ENCODE data around the gene LIG4. TPM values are rescaled to one million over a fixed set of nuclear protein-coding genes. Genes with fewer than 3 reads are reported as not detected.
A peak's percentile ranks its signal among the peaks of the same experiment; 100 is the strongest.
"Not testable (repeated sequence)": the region's sequence is repeated elsewhere in the genome, so short reads cannot be mapped to it uniquely, and the experiment has no call there.

The LIG4 gene
- total RNA-seq, 6 donors from 2014 or later = 6.3 to 22.1 (median 8.5) TPM

DNA sequence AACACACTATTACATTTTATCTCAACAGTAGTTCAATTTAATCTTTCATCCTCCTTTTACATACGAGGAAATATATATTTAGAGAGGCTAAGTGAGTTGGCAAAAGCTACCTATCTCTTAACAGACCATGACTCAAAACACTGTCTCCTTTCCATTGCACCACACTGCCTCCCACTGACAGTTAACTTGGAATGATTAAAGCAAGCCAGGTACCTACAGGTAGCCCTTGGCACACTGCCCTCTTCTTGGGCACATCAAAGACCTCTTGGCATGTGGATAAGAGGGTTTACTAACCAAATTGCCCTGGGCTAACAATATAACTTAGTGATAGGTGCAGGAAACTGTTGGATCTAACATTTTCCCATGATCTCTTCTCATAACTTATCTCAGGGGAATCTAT, 4.7 kb upstream of the LIG4 start:
- no peaks in the 10 kb centered on the region for H3K36me3 ChIP-seq
- TF ChIP-seq POLR2AphosphoS5 (IDR thresholded peaks at IDR 0.05) = no peak
- no peak for TF ChIP-seq CTCF (IDR thresholded peaks at IDR 0.05)
- TF ChIP-seq POLR2A (IDR thresholded peaks at IDR 0.05) = no peak
- TF ChIP-seq EP300 (IDR thresholded peaks at IDR 0.05) = no peak
- 30 to 31% methylated on average over 1 of the region's 1 CpG for WGBS, 2 donors
- H3K27ac ChIP-seq = peak overlapping the region in 1 of 4 donors; percentile 39
- no peaks in the 10 kb centered on the region for H3K27me3 ChIP-seq
- H3K4me3 ChIP-seq = peak overlapping the region in 1 of 4 donors; percentile 70
- ATAC-seq (ENCODE audit: low FRiP score in 2 of 2) (no peak), DNase-seq (peak in 1 of 2 donors; percentile 68)
- H3K9me3 ChIP-seq = no peaks in the 10 kb centered on the region
- H3K4me1 ChIP-seq = peaks cover 19 to 55% (median 35%) of the 10 kb centered on the region in 4 donors

DNA sequence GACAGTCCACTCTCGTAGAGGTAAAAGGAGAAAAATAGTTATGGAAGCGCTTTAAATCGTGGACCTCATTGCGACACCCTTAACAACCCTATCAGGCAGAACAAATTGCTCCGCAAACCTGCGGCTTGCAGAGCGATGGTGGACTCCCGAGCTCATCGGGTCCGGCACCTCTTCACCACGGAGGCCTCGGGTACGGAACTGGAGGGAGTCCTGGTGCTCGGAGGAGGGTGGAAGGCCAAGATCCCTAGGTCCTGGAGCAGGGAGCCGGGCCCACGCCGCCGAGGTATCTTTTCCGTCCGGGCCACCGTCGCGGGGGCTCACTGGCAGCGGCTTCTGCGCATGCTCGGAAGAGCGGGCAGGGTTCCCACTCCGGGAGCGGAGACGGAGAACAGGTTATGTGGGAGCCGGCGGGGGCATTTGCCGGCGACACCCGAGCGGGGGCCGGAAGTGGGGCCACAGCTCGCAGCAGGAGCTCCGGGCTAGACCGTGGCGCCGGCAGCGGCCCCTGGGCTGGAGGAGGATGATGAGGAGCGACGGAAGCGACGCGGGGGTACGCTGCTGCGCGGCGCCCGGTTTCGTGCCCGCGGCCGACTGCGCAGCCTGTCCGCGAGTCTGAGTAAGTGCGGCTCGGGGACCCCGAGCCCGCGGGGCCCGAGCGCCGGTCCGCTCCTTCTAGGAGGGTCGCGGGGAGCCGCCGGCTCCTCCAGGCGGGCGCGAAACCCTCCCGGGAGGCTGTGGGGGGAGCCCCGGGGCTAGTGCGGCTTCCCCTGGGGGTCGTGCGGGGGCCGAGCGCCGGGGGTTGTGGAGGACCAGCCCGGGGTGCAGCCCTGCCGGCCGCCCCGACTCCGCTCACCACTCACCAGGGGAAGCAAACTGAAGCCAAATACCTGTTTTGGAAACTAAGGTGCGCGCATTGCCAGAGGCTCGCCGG, 3.0 kb upstream of the LIG4 start, which contains the start of gene ABHD13:
TSS of gene ABHD13 (plus strand) at position 349 of the 931 bp plus-strand sequence. CDS start 10,827 bp downstream, outside the sequence.
- WGBS, 2 donors = 0% methylated on average over 8 to 39 of the region's 93 CpGs
- no peaks in the 10 kb centered on the region for H3K27me3 ChIP-seq
- H3K36me3 ChIP-seq = no peaks in the 10 kb centered on the region
- TF ChIP-seq POLR2AphosphoS5 (IDR thresholded peaks at IDR 0.05) = peak; percentile 82 to 91
- peak in 3 of 4 donors; percentile 51 to 86 (median 57) for TF ChIP-seq POLR2A (IDR thresholded peaks at IDR 0.05)
- TF ChIP-seq CTCF (IDR thresholded peaks at IDR 0.05) = peak in 2 of 6 experiments; percentile 18 to 31
- peak in 1 of 4 donors; percentile 68 for TF ChIP-seq EP300 (IDR thresholded peaks at IDR 0.05)
- H3K27ac ChIP-seq = peak within 1 kb of the TSS; percentile 85 to 92 (median 92)
- peaks cover 26 to 59% (median 41%) of the 10 kb centered on the region in 4 donors for H3K4me1 ChIP-seq
- H3K9me3 ChIP-seq = no peaks in the 10 kb centered on the region
- H3K4me3 ChIP-seq = peak within 1 kb of the TSS; percentile 70 to 99 (median 84)
- ATAC-seq (ENCODE audit: low FRiP score in 2 of 2) = peak; percentile 93 to 95
- peak; percentile 87 to 97 for DNase-seq

- peak; percentile 0 to 1 for ATAC-seq (ENCODE audit: low FRiP score in 2 of 2)
- Histone ChIP-seq H3K27ac (peak overlapping the region; percentile 85 to 92 (median 92)), H3K4me3 (peak overlapping the region; percentile 70 to 99 (median 84)), H3K4me1 (peaks cover 26 to 57% (median 41%) of the 10 kb centered on the region in 4 donors)
- not testable (repeated sequence) for H3K9me3 ChIP-seq, H3K27me3 ChIP-seq, H3K36me3 ChIP-seq
- peak in 1 of 2 donors; percentile 27 for DNase-seq
- 70 to 71% methylated on average over 27 of the region's 27 CpGs for WGBS, 2 donors
Observed at GRCh38 chr13:108217307-108218043, 2.1 kb upstream of the LIG4 start.

DNA sequence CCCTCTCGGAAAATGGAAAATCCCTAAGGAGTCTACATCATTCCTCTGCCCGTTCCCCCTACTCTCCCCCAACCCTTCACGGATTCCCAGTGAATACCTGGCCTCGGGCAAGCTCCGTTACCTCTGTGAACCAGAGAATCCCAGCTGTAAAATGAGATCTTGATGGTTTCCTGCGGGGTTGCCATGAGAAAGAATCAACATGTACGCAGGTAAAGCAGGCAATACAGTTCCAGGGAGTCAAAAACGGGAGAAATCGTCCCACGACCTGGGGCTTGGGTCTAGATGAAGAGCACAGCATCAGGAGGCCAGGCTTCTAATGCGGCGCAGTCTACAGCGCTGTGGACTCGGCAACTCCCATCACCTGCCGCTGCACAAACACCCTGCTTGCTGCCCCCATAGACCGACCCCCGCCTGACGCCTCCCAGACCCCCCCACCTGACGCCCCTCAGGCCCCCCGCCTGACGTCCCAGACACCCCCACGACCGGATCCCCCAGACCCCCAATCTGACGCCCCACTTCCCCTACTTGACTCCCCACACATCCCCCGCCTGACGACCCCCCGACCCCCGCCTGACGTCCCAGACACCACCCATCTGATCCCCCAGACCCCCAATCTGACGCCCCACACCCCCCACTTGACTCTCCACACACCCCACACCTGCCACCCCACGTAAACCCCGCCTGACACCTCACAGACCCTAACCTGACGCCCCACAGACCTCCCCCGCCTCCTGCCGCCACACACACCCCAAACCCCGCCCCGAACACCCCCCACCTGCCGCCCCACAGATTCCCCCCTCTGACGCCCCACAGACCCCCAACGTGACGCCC, 680 bp downstream of the LIG4 start:
- DNase-seq = peak; percentile 32 to 49
- TF ChIP-seq POLR2AphosphoS5 (IDR thresholded peaks at IDR 0.05) = no peak
- no peak for TF ChIP-seq CTCF (IDR thresholded peaks at IDR 0.05)
- no peak for TF ChIP-seq EP300 (IDR thresholded peaks at IDR 0.05)
- no peak for TF ChIP-seq POLR2A (IDR thresholded peaks at IDR 0.05)
- Histone ChIP-seq H3K36me3 (peaks cover 3 to 15% (median 8%) of the 10 kb centered on the region in 4 donors), H3K4me1 (peaks cover 19 to 42% (median 29%) of the 10 kb centered on the region in 4 donors), H3K4me3 (peak overlapping the region in 3 of 4 donors; percentile 52 to 60 (median 57)), H3K27me3 (no peaks in the 10 kb centered on the region), H3K9me3 (no peaks in the 10 kb centered on the region), H3K27ac (peak overlapping the region; percentile 46 to 81 (median 70))
- WGBS, 2 donors = 22 to 26% methylated on average over 13 to 29 of the region's 41 CpGs
- peak in 1 of 2 donors; percentile 23 for ATAC-seq (ENCODE audit: low FRiP score in 2 of 2)

Measured in upper lobe of left lung (tissue), 6 donors.